Activated T-cell treated with anti-CD3 and anti-CD28 coated beads, Interleukin-2, amount 50 U/mL, for 4 hours (primary cell): Measurements from ENCODE around the gene DNAH2. TPM values are rescaled to one million over a fixed set of nuclear protein-coding genes. Genes with fewer than 3 reads are reported as not detected.

Experiments used
- ATAC-seq, 2 donors: fragments of 200-7000 bp; cut with Tn5 transposase; one replicate each; pipeline ENCODE4 v1.10.0; 2021
- DNase-seq: peaks from one replicate; pipeline ENCODE4 v3.0.0-alpha.2; 2020
- H3K27me3 Mint-ChIP-seq: one replicate; pipeline ENCODE4 v1.8.0; 2021; ENCODE audit warnings: low read depth, mixed read lengths
- H3K36me3 Mint-ChIP-seq: one replicate; pipeline ENCODE4 v1.8.0; 2022; ENCODE audit warnings: mixed read lengths; ENCODE audit not compliant: insufficient read depth
- H3K4me1 Mint-ChIP-seq: one replicate; pipeline ENCODE4 v1.8.0; 2021; ENCODE audit warnings: low read depth, mixed read lengths
- H3K4me3 Mint-ChIP-seq: one replicate; pipeline ENCODE4 v1.8.0; 2021; ENCODE audit warnings: mild to moderate bottlenecking, moderate library complexity, mixed read lengths
- H3K9me3 Mint-ChIP-seq: one replicate; pipeline ENCODE4 v1.8.0; 2021; ENCODE audit warnings: mixed read lengths
- total RNA-seq, 3 donors: library from RNA; stranded (reverse); gene quantifications; one replicate each; pipeline ENCODE4 v1.2.1, GENCODE V29; 2021

Gene DNAH2
- total RNA-seq: not detected

- Mint-ChIP-seq H3K27me3 (peaks cover 76% of the 10 kb centered on the region), H3K4me1 (peaks cover 14% of the 10 kb centered on the region), H3K4me3 (peak within 1 kb of the TSS; percentile 69), H3K36me3 (no peaks in the 10 kb centered on the region), H3K9me3 (no peaks in the 10 kb centered on the region)
- ATAC-seq (peak; percentile 84 to 85), DNase-seq (no peak)
Observed at GRCh38 chr17:7716901-7717755, at the start of gene DNAH2. TSS of gene DNAH2 (plus strand) at chr17:7717744. CDS start at chr17:7719735, 1,991 bp downstream.

- no peak for ATAC-seq
- no peaks in the 10 kb centered on the region for H3K27me3 Mint-ChIP-seq
- no peaks in the 10 kb centered on the region for H3K4me1 Mint-ChIP-seq
Observed at GRCh38 chr17:7668482-7668881, 49.1 kb upstream of the DNAH2 start.

GRCh38 chr17:7673239-7673638 lies 44.3 kb upstream of the DNAH2 start:
- no peak for ATAC-seq
- no peak overlapping the region for H3K4me3 Mint-ChIP-seq
- H3K36me3 Mint-ChIP-seq: peaks cover 38% of the 10 kb centered on the region

More at GRCh38 chr17:7668482-7668881, 49.1 kb upstream of the DNAH2 start:
- Mint-ChIP-seq H3K4me3 (no peak overlapping the region), H3K36me3 (peaks cover 25% of the 10 kb centered on the region), H3K9me3 (peaks cover 3% of the 10 kb centered on the region)
- no peak for DNase-seq

GRCh38 chr17:7674934-7675333 lies 42.6 kb upstream of the DNAH2 start:
- Mint-ChIP-seq H3K27me3 (no peaks in the 10 kb centered on the region), H3K9me3 (peaks cover 9% of the 10 kb centered on the region), H3K4me1 (peaks cover 3% of the 10 kb centered on the region), H3K4me3 (no peak overlapping the region), H3K36me3 (peaks cover 37% of the 10 kb centered on the region)
- DNase-seq (no peak), ATAC-seq (no peak)

More at GRCh38 chr17:7673239-7673638, 44.3 kb upstream of the DNAH2 start:
- peaks cover 9% of the 10 kb centered on the region for H3K9me3 Mint-ChIP-seq
- DNase-seq: peak; percentile 41
- H3K4me1 Mint-ChIP-seq: peaks cover 3% of the 10 kb centered on the region
- no peaks in the 10 kb centered on the region for H3K27me3 Mint-ChIP-seq

GRCh38 chr17:7676533-7676932 lies 41.0 kb upstream of the DNAH2 start:
- Mint-ChIP-seq H3K27me3 (no peaks in the 10 kb centered on the region), H3K9me3 (peaks cover 9% of the 10 kb centered on the region), H3K36me3 (peaks cover 30% of the 10 kb centered on the region), H3K4me1 (peaks cover 3% of the 10 kb centered on the region), H3K4me3 (no peak overlapping the region)
- no peak for DNase-seq
- no peak for ATAC-seq

- H3K36me3 Mint-ChIP-seq: peaks cover 28% of the 10 kb centered on the region
- H3K9me3 Mint-ChIP-seq: peaks cover 9% of the 10 kb centered on the region
- DNase-seq (no peak), ATAC-seq (no peak)
- no peaks in the 10 kb centered on the region for H3K27me3 Mint-ChIP-seq
- H3K4me1 Mint-ChIP-seq: peaks cover 4% of the 10 kb centered on the region
- H3K4me3 Mint-ChIP-seq: no peak overlapping the region
Observed at GRCh38 chr17:7677388-7678067, 40.0 kb upstream of the DNAH2 start.

- Mint-ChIP-seq H3K9me3 (no peaks in the 10 kb centered on the region), H3K4me3 (peak overlapping the region; percentile 87), H3K4me1 (peaks cover 29% of the 10 kb centered on the region), H3K27me3 (no peaks in the 10 kb centered on the region), H3K36me3 (peaks cover 14% of the 10 kb centered on the region)
- ATAC-seq (no peak), DNase-seq (no peak)
Observed at GRCh38 chr17:7684851-7685532, 32.6 kb upstream of the DNAH2 start.

- ATAC-seq (peak; percentile 58 to 65), DNase-seq (peak; percentile 75)
- Mint-ChIP-seq H3K4me1 (peaks cover 29% of the 10 kb centered on the region), H3K27me3 (no peaks in the 10 kb centered on the region), H3K9me3 (no peaks in the 10 kb centered on the region), H3K36me3 (peaks cover 14% of the 10 kb centered on the region), H3K4me3 (peak overlapping the region; percentile 87)
Observed at GRCh38 chr17:7685533-7686221, 31.9 kb upstream of the DNAH2 start.

GRCh38 chr17:7686222-7687071 lies 31.1 kb upstream of the DNAH2 start:
- no peaks in the 10 kb centered on the region for H3K9me3 Mint-ChIP-seq
- DNase-seq (peak; percentile 64), ATAC-seq (peak; percentile 49 to 51)
- H3K27me3 Mint-ChIP-seq: no peaks in the 10 kb centered on the region
- peaks cover 29% of the 10 kb centered on the region for H3K4me1 Mint-ChIP-seq
- H3K4me3 Mint-ChIP-seq: peak overlapping the region; percentile 87
- peaks cover 16% of the 10 kb centered on the region for H3K36me3 Mint-ChIP-seq

GRCh38 chr17:7687072-7687907 lies 30.3 kb upstream of the DNAH2 start, which contains the start of gene TP53:
TSS of gene TP53 (minus strand) at chr17:7687490. CDS start at chr17:7676594, 10,896 bp downstream.
- ATAC-seq (peak; percentile 47 to 53), DNase-seq (peak; percentile 77)
- Mint-ChIP-seq H3K4me3 (peak within 1 kb of the TSS; percentile 87), H3K27me3 (no peaks in the 10 kb centered on the region), H3K9me3 (no peaks in the 10 kb centered on the region), H3K36me3 (peaks cover 16% of the 10 kb centered on the region), H3K4me1 (peaks cover 29% of the 10 kb centered on the region)

GRCh38 chr17:7687908-7688807 lies 29.4 kb upstream of the DNAH2 start, which contains the start of gene WRAP53:
TSS of gene WRAP53 (plus strand) at chr17:7688477. CDS start at chr17:7688649, 172 bp downstream.
- H3K9me3 Mint-ChIP-seq: no peaks in the 10 kb centered on the region
- peaks cover 20% of the 10 kb centered on the region for H3K36me3 Mint-ChIP-seq
- ATAC-seq (peak; percentile 78 to 83), DNase-seq (peak; percentile 94)
- H3K4me1 Mint-ChIP-seq: peaks cover 26% of the 10 kb centered on the region
- peak within 1 kb of the TSS; percentile 87 for H3K4me3 Mint-ChIP-seq
- H3K27me3 Mint-ChIP-seq: no peaks in the 10 kb centered on the region
